ENCODE results near the gene TCN2. TPM values are rescaled to one million over a fixed set of nuclear protein-coding genes. Genes with fewer than 3 reads are reported as not detected.

TCN2 gene
- total RNA-seq, 1 donor from 2014 or later = 4.1 TPM

- no peak for TF ChIP-seq CTCF (IDR thresholded peaks at IDR 0.05; ENCODE audit: partially characterized antibody, unreplicated experiment)
- peaks cover 2% of the 10 kb centered on the region for H3K27me3 Mint-ChIP-seq (ENCODE audit: unreplicated experiment)
- no peak overlapping the region for H3K27ac Mint-ChIP-seq (ENCODE audit: unreplicated experiment)
- no peak overlapping the region for H3K4me3 Mint-ChIP-seq (ENCODE audit: unreplicated experiment)
- no peaks in the 10 kb centered on the region for H3K4me1 Mint-ChIP-seq (ENCODE audit: low read depth, unreplicated experiment)
- no peaks in the 10 kb centered on the region for H3K36me3 Mint-ChIP-seq (ENCODE audit: unreplicated experiment)
- H3K9me3 Mint-ChIP-seq (ENCODE audit: unreplicated experiment) = peaks cover 2% of the 10 kb centered on the region
- no peak for DNase-seq
These were observed 43.6 kb downstream of the TCN2 start for GRCh38 chr22:30650508-30651116.

- Mint-ChIP-seq H3K4me3 (ENCODE audit: unreplicated experiment) (no peak overlapping the region), H3K27me3 (ENCODE audit: unreplicated experiment) (peaks cover 2% of the 10 kb centered on the region), H3K27ac (ENCODE audit: unreplicated experiment) (no peak overlapping the region), H3K36me3 (ENCODE audit: unreplicated experiment) (no peaks in the 10 kb centered on the region), H3K9me3 (ENCODE audit: unreplicated experiment) (peaks cover 2% of the 10 kb centered on the region), H3K4me1 (ENCODE audit: low read depth, unreplicated experiment) (no peaks in the 10 kb centered on the region)
- DNase-seq = no peak
- TF ChIP-seq CTCF (IDR thresholded peaks at IDR 0.05; ENCODE audit: partially characterized antibody, unreplicated experiment) = no peak
These were observed 45.9 kb downstream of the TCN2 start for GRCh38 chr22:30652852-30653251.

GRCh38 chr22:30654361-30654760 is 47.4 kb downstream of the TCN2 start:
- Mint-ChIP-seq H3K27ac (ENCODE audit: unreplicated experiment) (no peak overlapping the region), H3K4me3 (ENCODE audit: unreplicated experiment) (no peak overlapping the region), H3K9me3 (ENCODE audit: unreplicated experiment) (no peaks in the 10 kb centered on the region)

GRCh38 chr22:30655532-30655931 is 48.6 kb downstream of the TCN2 start:
- Mint-ChIP-seq H3K4me3 (ENCODE audit: unreplicated experiment) (no peak overlapping the region), H3K4me1 (ENCODE audit: low read depth, unreplicated experiment) (no peaks in the 10 kb centered on the region), H3K27me3 (ENCODE audit: unreplicated experiment) (peaks cover 2% of the 10 kb centered on the region), H3K27ac (ENCODE audit: unreplicated experiment) (no peak overlapping the region), H3K9me3 (ENCODE audit: unreplicated experiment) (no peaks in the 10 kb centered on the region), H3K36me3 (ENCODE audit: unreplicated experiment) (no peaks in the 10 kb centered on the region)
- DNase-seq = no peak
- TF ChIP-seq CTCF (IDR thresholded peaks at IDR 0.05; ENCODE audit: partially characterized antibody, unreplicated experiment) = no peak

More at GRCh38 chr22:30654361-30654760, 47.4 kb downstream of the TCN2 start:
- Mint-ChIP-seq H3K27me3 (ENCODE audit: unreplicated experiment) (peaks cover 2% of the 10 kb centered on the region), H3K36me3 (ENCODE audit: unreplicated experiment) (no peaks in the 10 kb centered on the region), H3K4me1 (ENCODE audit: low read depth, unreplicated experiment) (no peaks in the 10 kb centered on the region)
- no peak for TF ChIP-seq CTCF (IDR thresholded peaks at IDR 0.05; ENCODE audit: partially characterized antibody, unreplicated experiment)
- no peak for DNase-seq

- no peak for DNase-seq
- Mint-ChIP-seq H3K4me1 (ENCODE audit: low read depth, unreplicated experiment) (no peaks in the 10 kb centered on the region), H3K36me3 (ENCODE audit: unreplicated experiment) (no peaks in the 10 kb centered on the region), H3K4me3 (ENCODE audit: unreplicated experiment) (no peak overlapping the region), H3K27me3 (ENCODE audit: unreplicated experiment) (no peaks in the 10 kb centered on the region), H3K9me3 (ENCODE audit: unreplicated experiment) (no peaks in the 10 kb centered on the region), H3K27ac (ENCODE audit: unreplicated experiment) (no peak overlapping the region)
- no peak for TF ChIP-seq CTCF (IDR thresholded peaks at IDR 0.05; ENCODE audit: partially characterized antibody, unreplicated experiment)
These were observed 55.1 kb downstream of the TCN2 start for GRCh38 chr22:30662040-30662439.
